OCI-LY3 (cell line): Measurements from ENCODE around the gene UBE2S.
"Not testable (repeated sequence)": the region's sequence is repeated elsewhere in the genome, so short reads cannot be mapped to it uniquely, and the experiment has no call there.

Experiments
- EZH2phosphoT487 ChIP-seq: fragments of 200-600 bp; shearing (Covaris generic); IDR thresholded peaks from 2 replicates; pipeline ENCODE4 v1.6.1; 2018; ENCODE audit warnings: antibody characterized with exemption, mixed run types, low read depth
- TF ChIP-seq, protein P1 (sequence below): fragments of 200-600, 300-600 bp; sonication (generic); IDR thresholded peaks from 2 replicates; pipeline ENCODE4 v1.5.1; 2014; ENCODE audit warnings: antibody characterized with exemption, low read length, low read depth

DNA sequence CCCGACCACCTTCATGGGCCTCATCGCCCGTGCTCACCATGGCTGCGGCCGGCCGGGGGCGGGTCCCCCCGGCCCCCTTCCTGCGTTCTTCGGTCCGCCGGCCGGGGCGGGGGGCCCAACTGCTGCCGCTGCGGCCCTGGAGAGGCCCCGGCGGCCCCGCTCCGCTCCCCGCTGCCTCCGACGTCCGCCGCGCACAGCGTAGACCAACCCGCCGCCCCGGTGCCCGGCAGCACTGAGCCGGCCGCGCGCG lies at the start of gene UBE2S:
- TF ChIP-seq, protein P1, sequence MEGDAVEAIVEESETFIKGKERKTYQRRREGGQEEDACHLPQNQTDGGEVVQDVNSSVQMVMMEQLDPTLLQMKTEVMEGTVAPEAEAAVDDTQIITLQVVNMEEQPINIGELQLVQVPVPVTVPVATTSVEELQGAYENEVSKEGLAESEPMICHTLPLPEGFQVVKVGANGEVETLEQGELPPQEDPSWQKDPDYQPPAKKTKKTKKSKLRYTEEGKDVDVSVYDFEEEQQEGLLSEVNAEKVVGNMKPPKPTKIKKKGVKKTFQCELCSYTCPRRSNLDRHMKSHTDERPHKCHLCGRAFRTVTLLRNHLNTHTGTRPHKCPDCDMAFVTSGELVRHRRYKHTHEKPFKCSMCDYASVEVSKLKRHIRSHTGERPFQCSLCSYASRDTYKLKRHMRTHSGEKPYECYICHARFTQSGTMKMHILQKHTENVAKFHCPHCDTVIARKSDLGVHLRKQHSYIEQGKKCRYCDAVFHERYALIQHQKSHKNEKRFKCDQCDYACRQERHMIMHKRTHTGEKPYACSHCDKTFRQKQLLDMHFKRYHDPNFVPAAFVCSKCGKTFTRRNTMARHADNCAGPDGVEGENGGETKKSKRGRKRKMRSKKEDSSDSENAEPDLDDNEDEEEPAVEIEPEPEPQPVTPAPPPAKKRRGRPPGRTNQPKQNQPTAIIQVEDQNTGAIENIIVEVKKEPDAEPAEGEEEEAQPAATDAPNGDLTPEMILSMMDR = not testable (repeated sequence)
- not testable (repeated sequence) for TF ChIP-seq EZH2phosphoT487
